Lower lobe of right lung (tissue), 2 donors: ENCODE data around the gene PLD6. TPM values are rescaled to one million over a fixed set of nuclear protein-coding genes. Genes with fewer than 3 reads are reported as not detected.

Source experiments
- ATAC-seq, 2 donors: fragments of 200-7000 bp; cut with Tn5 transposase; one replicate each; pipeline ENCODE4 v1.9.1; 2020 to 2022; ENCODE audit warnings: mild to moderate bottlenecking in 2 of 2, moderate library complexity in 2 of 2
- DNase-seq: peaks from one replicate; pipeline ENCODE4 v3.0.0-alpha.2; 2020
- H3K27ac ChIP-seq: fragments of 200-600 bp; one replicate; pipeline ENCODE4 v1.8.0; 2022
- H3K27me3 ChIP-seq: fragments of 200-600 bp; one replicate; pipeline ENCODE4 v1.8.0; 2022; ENCODE audit warnings: low read depth
- H3K36me3 ChIP-seq: fragments of 200-600 bp; one replicate; pipeline ENCODE4 v1.8.0; 2022; ENCODE audit warnings: mild to moderate bottlenecking
- H3K4me1 ChIP-seq: fragments of 200-600 bp; one replicate; pipeline ENCODE4 v1.8.0; 2022
- H3K4me3 ChIP-seq: fragments of 200-600 bp; one replicate; pipeline ENCODE4 v1.8.0; 2022; ENCODE audit warnings: mild to moderate bottlenecking
- H3K9me3 ChIP-seq: fragments of 200-600 bp; one replicate; pipeline ENCODE4 v1.8.0; 2022
- CTCF ChIP-seq: fragments of 200-600 bp; IDR thresholded peaks from one replicate; pipeline ENCODE4 v1.8.0; 2022; ENCODE audit warnings: antibody characterized with exemption, mild to moderate bottlenecking
- intact Hi-C: fragments of 100-400 bp; cut with DNase I; formaldehyde crosslinking; loops from one replicate; pipeline ENCODE4 v1.11.0; 2022
- total RNA-seq: library from RNA; stranded (reverse); fragmentation: NEBNext Ultra II Directional; extraction: Animal tissue kit (Norgen Biotek cat#: 25700); gene quantifications from one replicate; pipeline ENCODE4 v1.2.1, GENCODE V29; 2021
- donor health status: DM: no; HTN: yes; CAD: no; lungs with severe emphysema.

The PLD6 gene
- total RNA-seq, 1 donor from 2014 or later, result 3.8 TPM

- intact Hi-C loops, result no loop called here
- no peaks in the 10 kb centered on the region for H3K9me3 ChIP-seq
These were observed 10.6 kb upstream of the PLD6 start for GRCh38 chr17:17216776-17217175.

GRCh38 chr17:17216236-17216635 lies 10.1 kb upstream of the PLD6 start:
- Histone ChIP-seq H3K4me3 (no peak overlapping the region), H3K27me3 (no peaks in the 10 kb centered on the region), H3K36me3 (peaks cover 100% of the 10 kb centered on the region), H3K4me1 (no peaks in the 10 kb centered on the region), H3K9me3 (no peaks in the 10 kb centered on the region), H3K27ac (no peak overlapping the region)
- no peak for TF ChIP-seq CTCF
- ATAC-seq, result peak in 1 of 2 donors; percentile 3
- no peak for DNase-seq
- intact Hi-C loops, result no loop called here

More at GRCh38 chr17:17216776-17217175, 10.6 kb upstream of the PLD6 start:
- no peak for TF ChIP-seq CTCF
- Histone ChIP-seq H3K4me3 (no peak overlapping the region), H3K27ac (no peak overlapping the region), H3K36me3 (peaks cover 100% of the 10 kb centered on the region), H3K4me1 (no peaks in the 10 kb centered on the region), H3K27me3 (no peaks in the 10 kb centered on the region)
- no peak for ATAC-seq
- DNase-seq, result no peak

GRCh38 chr17:17215575-17215974 lies 9.4 kb upstream of the PLD6 start:
- no peak overlapping the region for H3K27ac ChIP-seq
- no peak for TF ChIP-seq CTCF
- intact Hi-C loops, result no loop called here
- no peak overlapping the region for H3K4me3 ChIP-seq
- H3K4me1 ChIP-seq, result no peaks in the 10 kb centered on the region
- H3K36me3 ChIP-seq, result peaks cover 99% of the 10 kb centered on the region
- no peaks in the 10 kb centered on the region for H3K27me3 ChIP-seq
- DNase-seq (no peak), ATAC-seq (no peak)
- H3K9me3 ChIP-seq, result no peaks in the 10 kb centered on the region

- H3K9me3 ChIP-seq, result no peaks in the 10 kb centered on the region
- ATAC-seq (no peak), DNase-seq (no peak)
- peaks cover 94% of the 10 kb centered on the region for H3K36me3 ChIP-seq
- H3K27ac ChIP-seq, result no peak overlapping the region
- no peaks in the 10 kb centered on the region for H3K4me1 ChIP-seq
- no peak for TF ChIP-seq CTCF
- H3K4me3 ChIP-seq, result no peak overlapping the region
- H3K27me3 ChIP-seq, result no peaks in the 10 kb centered on the region
- intact Hi-C loops, result no loop called here
These were observed 8.7 kb upstream of the PLD6 start for GRCh38 chr17:17214646-17215436.

GRCh38 chr17:17213775-17214174 lies 7.6 kb upstream of the PLD6 start:
- Histone ChIP-seq H3K36me3 (peaks cover 84% of the 10 kb centered on the region), H3K4me3 (no peak overlapping the region), H3K27me3 (no peaks in the 10 kb centered on the region), H3K9me3 (no peaks in the 10 kb centered on the region), H3K4me1 (no peaks in the 10 kb centered on the region), H3K27ac (no peak overlapping the region)
- intact Hi-C loops, result no loop called here
- ATAC-seq (no peak), DNase-seq (no peak)
- TF ChIP-seq CTCF, result no peak
